HTR-8/SVneo (cell line): ENCODE measurements around the gene SLC10A3.

Experiments used
- DNase-seq: peaks from one replicate; pipeline ENCODE4 v3.0.0; 2011; ENCODE audit warnings: low spot score, mixed read lengths; ENCODE audit not compliant: insufficient read length
- FAIRE-seq: peaks from 2 replicates; lab custom pipeline; 2011; peaks lifted over from hg19 to GRCh38; lab: Jason Lieb, UNC

Gene SLC10A3

DNA sequence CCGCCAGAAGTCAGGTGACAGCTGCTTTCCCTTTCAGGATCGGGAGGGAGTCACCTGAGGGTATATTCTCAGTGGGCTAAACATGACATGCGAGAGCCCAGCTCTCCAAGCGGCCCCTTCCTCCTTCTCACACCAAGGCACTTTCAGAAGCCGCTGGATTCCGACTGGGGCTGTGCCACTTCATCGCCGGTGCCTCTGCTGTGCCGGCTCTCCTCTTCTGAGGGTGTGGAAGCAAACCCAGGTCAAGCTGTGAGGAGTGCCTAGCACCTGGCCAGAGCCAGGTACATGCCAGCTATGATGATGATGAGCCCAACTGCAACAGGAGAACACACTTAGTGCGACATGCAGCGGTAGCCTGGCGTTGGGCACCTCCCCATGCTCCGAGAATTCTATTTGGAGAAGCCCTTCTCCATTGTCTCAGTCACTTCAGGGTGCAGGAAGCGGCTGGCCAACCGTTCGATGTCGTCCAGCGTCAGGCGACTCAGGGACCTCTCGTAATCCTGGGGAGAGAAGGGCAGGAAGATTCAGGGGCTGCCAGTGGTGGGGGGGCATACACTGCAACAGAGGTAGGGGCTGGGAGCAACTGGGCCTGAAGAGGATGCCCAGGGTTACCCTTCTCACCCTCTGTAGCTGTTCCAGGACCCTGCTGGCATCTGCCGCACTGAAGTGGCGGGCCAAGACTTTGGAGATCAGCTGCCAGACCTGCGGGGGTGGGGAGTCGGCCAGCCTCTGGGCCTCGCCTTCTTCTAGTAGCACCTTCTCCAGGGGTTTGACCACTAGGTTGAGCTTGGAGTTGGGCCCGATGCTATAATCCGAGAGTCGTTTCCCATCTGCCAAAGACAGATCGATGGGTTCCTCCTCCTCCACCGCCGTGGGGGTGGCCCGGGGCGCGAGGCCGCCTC, 5.0 kb downstream of the SLC10A3 start:
- DNase-seq: no peak

GRCh38 chrX:154484255-154485149, 5.9 kb downstream of the SLC10A3 start:
- DNase-seq: no peak
- FAIRE-seq: no peak

More for the DNA sequence above, 5.0 kb downstream of the SLC10A3 start:
- FAIRE-seq: no peak

DNA sequence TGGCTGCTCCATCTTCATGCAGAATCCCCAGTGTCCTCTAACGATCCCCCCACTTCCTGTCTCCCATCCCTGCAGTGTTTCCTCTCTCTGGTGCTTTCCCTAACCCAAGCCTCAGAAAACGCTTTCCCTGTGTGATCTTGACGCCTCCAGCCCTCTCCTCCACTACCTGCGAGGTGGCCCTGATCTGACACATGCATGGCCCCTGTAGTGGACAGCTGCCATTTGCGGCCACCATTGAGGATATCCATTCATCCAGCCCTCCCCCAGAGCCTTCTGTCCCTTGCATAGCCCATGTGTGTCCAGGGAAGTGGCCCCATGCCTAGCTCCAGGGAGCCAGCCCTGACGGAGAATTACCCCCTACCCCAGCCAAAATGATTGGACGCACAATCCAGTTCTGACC, 7.1 kb downstream of the SLC10A3 start:
- FAIRE-seq (no peak), DNase-seq (no peak)

- FAIRE-seq (no peak), DNase-seq (no peak)
These were observed 7.6 kb downstream of the SLC10A3 start for GRCh38 chrX:154482786-154483185.

DNA sequence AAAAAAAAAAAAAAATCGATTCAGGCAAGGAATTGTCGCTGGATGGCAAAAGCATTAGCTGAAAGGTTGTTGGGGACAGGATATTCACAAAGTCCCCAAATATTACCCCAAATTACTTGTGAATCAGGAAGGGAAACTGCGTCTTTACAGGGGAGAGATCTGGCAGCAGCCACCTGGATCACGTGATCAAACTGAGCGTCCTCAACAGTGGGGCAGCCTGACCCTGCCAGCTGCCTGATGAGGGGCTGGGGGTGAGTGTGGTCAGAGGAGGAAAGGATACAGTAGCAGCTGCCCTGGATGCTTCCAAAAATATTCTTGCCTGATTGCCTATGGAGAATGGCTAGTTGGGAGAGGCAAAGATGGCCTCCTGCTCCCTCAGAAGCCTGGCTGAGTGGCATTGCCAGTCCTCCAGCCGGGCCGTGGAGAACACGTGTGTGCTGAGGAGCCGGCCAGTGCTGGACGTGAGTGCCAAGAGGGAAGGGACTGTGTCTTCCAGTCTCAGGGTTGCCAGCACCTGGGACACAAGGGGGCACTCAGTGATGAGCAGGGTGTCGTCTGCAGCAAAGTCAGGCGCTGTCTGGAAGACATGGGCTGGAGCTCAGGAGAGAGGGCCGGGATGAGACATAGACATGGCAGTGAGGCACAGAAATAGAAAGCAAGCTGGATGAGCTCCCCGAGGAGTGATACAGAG, 8.4 kb downstream of the SLC10A3 start:
- DNase-seq (no peak), FAIRE-seq (no peak)

DNA sequence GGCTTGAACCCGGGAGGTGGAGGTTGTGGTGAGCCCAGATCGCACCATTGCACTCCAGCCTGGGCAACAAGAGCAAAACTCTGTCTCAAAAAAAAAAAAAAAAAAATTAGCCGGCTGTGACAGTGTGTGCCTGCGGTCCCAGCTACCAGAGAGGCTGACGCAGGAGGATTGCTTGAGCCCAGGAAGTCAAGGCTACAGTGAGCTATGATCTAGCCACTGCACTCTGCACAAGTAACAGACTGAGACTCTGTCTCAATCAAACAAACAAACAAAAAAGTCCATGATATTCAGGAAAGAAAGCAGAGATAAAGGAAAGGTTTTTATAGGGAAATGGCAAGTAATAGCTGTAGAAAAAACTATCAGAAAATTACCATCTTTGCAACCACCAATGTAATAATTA, 9.2 kb downstream of the SLC10A3 start:
- FAIRE-seq (no peak), DNase-seq (no peak)

GRCh38 chrX:154478728-154479622, 11.5 kb downstream of the SLC10A3 start, which contains the start of gene LAGE3:
Gene LAGE3 (minus strand): TSS chrX:154479281. CDS start chrX:154478915, 366 bp downstream.
- DNase-seq: peak; percentile 65
- FAIRE-seq: peak; percentile 23

GRCh38 chrX:154477891-154478477, 12.4 kb downstream of the SLC10A3 start:
- no peak for DNase-seq

DNA sequence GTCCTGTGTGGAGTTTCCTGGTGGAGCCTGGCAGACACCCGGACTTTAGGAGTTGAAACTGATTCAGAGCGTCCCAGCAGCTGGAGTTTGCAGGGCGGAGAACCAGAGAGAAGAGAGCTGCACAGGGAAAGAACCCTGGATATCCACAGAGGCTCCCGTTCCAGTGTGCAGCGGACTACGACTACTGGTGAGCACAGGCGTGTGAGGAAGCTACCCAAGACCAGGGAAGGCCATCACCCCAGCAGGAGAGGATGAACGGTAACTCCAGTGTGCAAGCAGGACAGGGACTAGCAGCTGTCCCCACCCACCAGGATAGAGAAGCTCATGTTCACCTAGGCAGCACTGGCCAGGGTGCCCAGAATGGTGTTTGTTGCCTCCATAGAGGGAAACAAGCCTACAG, 13.6 kb downstream of the SLC10A3 start:
- FAIRE-seq: no peak

More at GRCh38 chrX:154477891-154478477, 12.4 kb downstream of the SLC10A3 start:
- FAIRE-seq: no peak

DNA sequence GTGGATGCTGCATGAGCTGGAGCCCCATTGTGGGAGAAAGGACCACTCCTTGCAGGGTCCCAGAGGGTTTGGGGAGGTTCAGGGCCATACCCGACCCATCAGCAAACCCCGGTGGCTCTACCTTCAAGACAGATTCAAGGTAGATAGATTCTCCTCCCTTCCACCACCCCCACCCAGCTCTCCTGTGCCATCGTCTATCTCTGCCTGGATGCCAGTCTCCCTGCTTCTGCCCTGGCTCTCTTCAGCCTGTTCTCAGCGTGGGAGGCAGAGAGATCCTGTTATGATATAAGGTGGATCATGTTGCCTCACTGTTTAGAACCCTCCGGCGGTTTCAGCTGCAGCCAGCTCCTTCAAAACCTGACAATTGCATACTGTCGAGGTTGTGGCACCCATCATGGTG, 16.7 kb downstream of the SLC10A3 start:
- no peak for FAIRE-seq
- no peak for DNase-seq

More for the DNA sequence above, 13.6 kb downstream of the SLC10A3 start:
- no peak for DNase-seq

GRCh38 chrX:154472685-154473632, 17.5 kb downstream of the SLC10A3 start:
- DNase-seq: no peak
- no peak for FAIRE-seq

- DNase-seq: no peak
- no peak for FAIRE-seq
These were observed 18.4 kb downstream of the SLC10A3 start for GRCh38 chrX:154471839-154472684.

DNA sequence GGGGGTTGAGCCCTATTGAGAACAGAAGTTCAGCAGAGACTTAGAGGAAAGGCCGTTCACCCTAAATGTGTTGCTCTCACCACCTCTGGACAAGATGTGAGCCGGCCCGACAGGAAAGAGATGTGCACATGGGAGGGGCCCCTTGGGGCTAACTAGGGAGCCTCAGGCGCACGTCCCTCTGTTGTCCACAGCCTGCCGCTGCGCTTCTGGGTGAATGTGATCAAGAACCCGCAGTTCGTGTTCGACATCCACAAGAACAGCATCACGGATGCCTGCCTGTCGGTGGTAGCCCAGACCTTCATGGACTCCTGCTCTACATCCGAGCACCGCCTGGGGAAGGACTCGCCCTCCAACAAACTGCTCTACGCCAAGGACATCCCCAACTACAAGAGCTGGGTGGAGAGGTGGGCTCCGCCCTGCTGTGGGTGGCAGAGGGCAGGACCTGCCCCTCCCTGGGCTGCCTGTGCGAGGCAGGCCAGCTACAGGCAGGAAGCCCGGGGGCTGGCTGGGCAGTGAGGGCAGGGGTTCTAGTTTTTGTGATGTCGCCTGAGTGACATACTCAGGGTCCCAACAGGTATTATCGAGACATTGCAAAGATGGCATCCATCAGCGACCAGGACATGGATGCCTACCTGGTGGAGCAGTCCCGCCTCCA, 19.4 kb downstream of the SLC10A3 start:
- FAIRE-seq: no peak
- DNase-seq: no peak

- DNase-seq: no peak
- FAIRE-seq: no peak
These were observed 20.0 kb downstream of the SLC10A3 start for GRCh38 chrX:154470434-154470833.

DNA sequence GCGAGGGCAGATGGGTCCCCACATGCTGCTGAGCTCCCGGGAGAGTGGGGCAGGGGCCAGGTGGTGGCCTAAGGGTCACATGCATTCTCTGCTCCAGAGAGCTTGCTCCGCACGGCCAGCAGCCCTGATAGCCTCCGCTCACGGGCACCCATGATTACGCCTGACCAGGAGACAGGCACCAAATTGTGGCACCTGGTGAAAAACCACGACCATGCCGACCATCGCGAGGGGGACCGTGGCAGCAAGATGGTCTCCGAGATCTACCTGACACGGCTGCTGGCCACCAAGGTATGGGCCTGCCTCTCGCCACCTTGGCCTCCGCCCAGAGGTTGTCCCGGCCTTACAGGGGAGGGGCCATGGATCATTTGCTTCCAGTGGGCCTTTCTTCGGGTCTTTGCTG, 20.5 kb downstream of the SLC10A3 start:
- DNase-seq: no peak
- no peak for FAIRE-seq

- DNase-seq: no peak
- no peak for FAIRE-seq
These were observed 21.3 kb downstream of the SLC10A3 start for GRCh38 chrX:154469114-154469513.
